Measurements from ENCODE around the gene RBFOX2.
"Not testable (repeated sequence)": the region's sequence is repeated elsewhere in the genome, so short reads cannot be mapped to it uniquely, and the experiment has no call there.

Gene RBFOX2

DNA sequence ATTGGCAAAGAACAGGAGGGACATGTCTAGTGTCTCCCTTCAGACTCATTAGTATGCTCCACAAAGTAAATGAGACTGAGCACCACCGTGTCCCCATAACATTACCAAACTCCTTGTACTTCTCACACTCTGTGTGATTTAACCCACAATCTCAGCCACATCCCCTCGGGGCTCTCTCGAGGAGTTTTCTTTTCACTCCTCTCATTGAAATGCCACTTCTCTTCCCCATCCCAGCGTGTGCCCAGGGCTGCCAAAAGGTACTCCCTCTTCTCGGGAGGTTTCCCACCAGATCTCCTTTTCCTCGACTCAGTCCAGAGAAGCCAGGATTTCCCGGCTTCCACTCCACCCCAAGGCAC is 1.1 kb downstream of the RBFOX2 start:
- TF ChIP-seq, protein P1, sequence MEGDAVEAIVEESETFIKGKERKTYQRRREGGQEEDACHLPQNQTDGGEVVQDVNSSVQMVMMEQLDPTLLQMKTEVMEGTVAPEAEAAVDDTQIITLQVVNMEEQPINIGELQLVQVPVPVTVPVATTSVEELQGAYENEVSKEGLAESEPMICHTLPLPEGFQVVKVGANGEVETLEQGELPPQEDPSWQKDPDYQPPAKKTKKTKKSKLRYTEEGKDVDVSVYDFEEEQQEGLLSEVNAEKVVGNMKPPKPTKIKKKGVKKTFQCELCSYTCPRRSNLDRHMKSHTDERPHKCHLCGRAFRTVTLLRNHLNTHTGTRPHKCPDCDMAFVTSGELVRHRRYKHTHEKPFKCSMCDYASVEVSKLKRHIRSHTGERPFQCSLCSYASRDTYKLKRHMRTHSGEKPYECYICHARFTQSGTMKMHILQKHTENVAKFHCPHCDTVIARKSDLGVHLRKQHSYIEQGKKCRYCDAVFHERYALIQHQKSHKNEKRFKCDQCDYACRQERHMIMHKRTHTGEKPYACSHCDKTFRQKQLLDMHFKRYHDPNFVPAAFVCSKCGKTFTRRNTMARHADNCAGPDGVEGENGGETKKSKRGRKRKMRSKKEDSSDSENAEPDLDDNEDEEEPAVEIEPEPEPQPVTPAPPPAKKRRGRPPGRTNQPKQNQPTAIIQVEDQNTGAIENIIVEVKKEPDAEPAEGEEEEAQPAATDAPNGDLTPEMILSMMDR (IDR thresholded peaks at IDR 0.05), result no peak
- no peak for TF ChIP-seq ZFX (IDR thresholded peaks at IDR 0.05; ENCODE audit: borderline replicate concordance)
- H3K27ac ChIP-seq, result peak overlapping the region; percentile 89

DNA sequence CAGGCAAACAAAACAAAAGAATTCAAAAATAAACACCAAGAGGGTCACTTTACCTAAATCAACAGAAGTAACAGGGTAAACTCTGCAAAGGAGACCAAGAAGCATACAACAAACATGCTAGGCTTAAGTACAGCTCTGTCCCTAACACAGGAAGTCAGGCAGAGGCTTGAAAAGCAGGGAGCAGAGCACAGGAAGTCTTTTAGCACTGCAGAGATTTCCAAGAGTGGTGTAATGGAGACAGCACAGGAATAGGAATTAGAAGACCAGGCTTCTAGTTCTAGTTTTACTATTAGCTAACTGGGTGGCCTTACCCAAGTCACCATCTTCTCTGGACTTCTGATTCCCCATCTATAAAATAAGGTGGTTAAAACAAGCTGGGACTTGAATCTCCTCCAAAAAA is 1.9 kb downstream of the RBFOX2 start:
- no peak for TF ChIP-seq ZFX (IDR thresholded peaks at IDR 0.05; ENCODE audit: borderline replicate concordance)
- TF ChIP-seq, protein P1 (IDR thresholded peaks at IDR 0.05), result no peak
- peak overlapping the region; percentile 89; the same call in 1 of the 2 replicates for H3K27ac ChIP-seq

DNA sequence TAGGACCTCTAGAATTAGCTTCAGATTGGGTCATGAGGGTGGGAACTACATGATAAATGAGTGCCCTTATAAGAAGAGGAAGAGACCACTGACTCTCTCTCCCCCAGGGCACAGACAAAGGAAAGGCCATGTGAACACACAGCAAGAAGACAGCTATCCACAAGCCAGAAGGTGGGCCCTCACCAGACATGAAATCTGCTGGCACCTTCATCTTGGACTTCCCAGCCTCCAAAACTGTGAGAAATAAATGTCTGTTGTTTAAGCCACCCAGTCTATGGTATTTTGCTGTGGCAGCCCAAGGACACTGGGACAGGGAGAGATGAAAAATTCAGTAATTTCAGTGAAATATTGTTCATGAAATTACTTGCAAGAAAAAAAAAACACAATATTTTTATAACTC is 5.9 kb downstream of the RBFOX2 start:
- H3K27ac ChIP-seq, result no peak overlapping the region
- TF ChIP-seq, protein P1 (IDR thresholded peaks at IDR 0.05), result no peak
- TF ChIP-seq ZFX (IDR thresholded peaks at IDR 0.05; ENCODE audit: borderline replicate concordance), result no peak

DNA sequence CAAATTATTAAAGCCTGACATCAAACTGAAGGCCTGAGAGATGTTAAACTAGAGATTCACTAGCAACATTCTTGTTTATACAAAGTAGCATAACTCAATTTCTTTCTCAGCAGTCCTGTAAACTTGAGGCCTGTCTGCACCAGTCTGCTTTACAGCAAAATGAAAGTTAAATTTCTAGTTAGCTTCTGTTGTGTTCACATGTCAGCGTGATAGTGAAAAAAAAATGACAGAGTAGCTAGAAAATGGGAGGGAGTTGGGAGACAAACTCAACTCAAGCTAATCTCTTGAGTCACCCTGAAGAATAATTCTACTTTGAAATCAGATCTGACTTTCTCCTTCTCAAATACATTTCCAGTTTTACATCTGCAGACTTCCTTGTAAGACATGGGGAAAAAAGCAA is 6.5 kb downstream of the RBFOX2 start:
- TF ChIP-seq, protein P1 (IDR thresholded peaks at IDR 0.05), result no peak
- no peak for TF ChIP-seq ZFX (IDR thresholded peaks at IDR 0.05; ENCODE audit: borderline replicate concordance)
- no peak overlapping the region for H3K27ac ChIP-seq

DNA sequence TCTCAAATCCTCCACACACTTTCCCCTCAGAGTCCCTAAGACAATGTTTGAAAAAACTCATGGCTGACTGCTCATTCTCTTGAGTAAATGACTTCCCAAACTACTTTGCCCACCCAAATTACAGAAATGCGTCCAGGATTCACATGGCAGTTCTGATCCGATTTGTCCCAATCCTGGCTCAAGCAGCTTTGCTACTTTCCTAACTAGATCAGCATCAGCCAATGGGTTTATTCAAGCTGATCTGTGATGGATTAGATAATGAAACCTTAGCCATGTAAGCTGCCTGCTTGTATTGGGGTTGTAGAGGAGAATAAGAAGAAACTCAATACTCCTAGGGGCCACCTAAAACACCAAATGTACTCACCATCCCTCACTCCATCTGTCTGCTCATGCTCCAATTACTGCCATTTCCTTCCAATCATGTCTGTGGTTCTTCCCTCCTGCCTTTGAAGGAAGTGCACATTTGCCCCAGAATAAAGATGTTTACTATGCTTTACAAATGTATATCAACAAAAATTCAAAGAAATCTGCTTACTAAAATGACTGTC is 6.9 kb downstream of the RBFOX2 start:
- TF ChIP-seq, protein P1 (IDR thresholded peaks at IDR 0.05), result no peak
- no peak for TF ChIP-seq ZFX (IDR thresholded peaks at IDR 0.05; ENCODE audit: borderline replicate concordance)
- no peak overlapping the region for H3K27ac ChIP-seq

DNA sequence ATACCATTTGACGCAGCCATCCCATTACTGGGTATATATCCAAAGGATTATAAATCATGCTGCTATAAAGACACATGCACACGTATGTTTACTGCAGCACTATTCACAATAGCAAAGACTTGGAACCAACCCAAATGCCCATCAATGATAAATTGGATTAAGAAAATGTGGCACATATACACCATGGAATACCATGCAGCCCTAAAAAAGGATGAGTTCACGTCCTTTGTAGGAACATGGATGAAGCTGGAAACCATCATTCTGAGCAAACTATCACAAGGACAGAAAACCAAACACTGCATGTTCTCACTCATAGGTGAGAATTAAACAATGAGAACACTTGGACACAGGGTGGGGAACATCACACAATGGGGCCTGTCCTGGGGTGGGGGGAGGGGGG is 7.8 kb downstream of the RBFOX2 start:
- not testable (repeated sequence) for H3K27ac ChIP-seq

DNA sequence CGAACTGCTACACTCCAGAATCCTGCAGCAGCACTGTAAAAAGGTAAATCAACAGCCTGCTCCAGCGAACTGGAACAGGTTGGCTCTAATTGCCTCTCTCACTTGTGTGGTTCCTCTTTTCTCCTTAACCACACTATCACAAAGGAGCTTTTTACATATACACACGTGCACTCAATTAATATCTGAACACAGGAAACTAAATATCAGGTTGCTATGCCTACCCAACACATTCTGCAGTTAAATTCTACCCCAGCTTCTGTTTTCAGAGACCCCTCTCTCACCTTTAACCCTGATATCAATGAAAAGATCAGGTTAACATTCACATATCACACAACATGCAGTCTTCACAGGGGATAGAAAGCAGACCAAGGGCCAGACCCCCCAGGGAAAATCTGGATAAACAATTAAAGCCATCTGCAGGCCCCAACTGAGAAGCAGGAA is 11.0 kb downstream of the RBFOX2 start:
- no peak for TF ChIP-seq ZFX (IDR thresholded peaks at IDR 0.05; ENCODE audit: borderline replicate concordance)
- TF ChIP-seq, protein P1 (IDR thresholded peaks at IDR 0.05), result no peak
- no peak overlapping the region for H3K27ac ChIP-seq

DNA sequence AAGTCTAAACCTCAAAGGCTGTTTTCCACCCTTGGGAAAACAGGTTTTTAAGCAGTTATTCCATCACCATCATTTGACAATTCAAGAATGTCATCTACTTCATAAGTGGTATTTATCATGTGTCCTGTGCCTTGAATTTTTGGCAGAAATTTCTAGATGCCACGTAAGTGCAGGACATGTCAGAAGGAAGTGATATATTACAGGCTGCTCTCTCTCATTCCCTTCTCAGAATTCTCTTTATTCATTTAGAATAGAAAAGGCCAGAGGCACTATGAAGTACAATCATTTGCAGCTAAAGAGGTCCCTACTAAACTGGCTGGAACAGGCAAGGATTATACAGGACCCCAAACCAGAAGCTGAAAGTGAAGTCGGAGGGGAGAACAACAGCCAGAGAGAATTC is 11.9 kb downstream of the RBFOX2 start:
- H3K27ac ChIP-seq, result no peak overlapping the region
- no peak for TF ChIP-seq ZFX (IDR thresholded peaks at IDR 0.05; ENCODE audit: borderline replicate concordance)
- TF ChIP-seq, protein P1 (IDR thresholded peaks at IDR 0.05), result no peak
